T-cell (primary cell): ENCODE data around the gene ZNF710. TPM values are rescaled to one million over a fixed set of nuclear protein-coding genes. Genes with fewer than 3 reads are reported as not detected.
A peak's percentile ranks its signal among the peaks of the same experiment; 100 is the strongest.

Experiments used
- ATAC-seq, 4 experiments: fragments of 200-7000 bp in 3 of 4; fragments of 150-1000 bp in 1 of 4; cut with Tn5 transposase; replicated peaks in 1 of 4; 1 replicate in 3 of 4; 2 replicates in 1 of 4; pipeline ENCODE4 v1.10.0; 2021; ENCODE audit warnings: moderate library complexity in 3 of 4, mild to moderate bottlenecking in 2 of 4, moderate number of reproducible peaks in 1 of 4
- CTCF ChIA-PET, 2 donors: fragments of 300-600 bp; sonication (Branson Sonifier 250); formaldehyde crosslinking; loops; one replicate each; lab custom pipeline; 2022; ENCODE audit warnings: antibody characterized with exemption in 2 of 2; lab: Charles Lee
- POLR2A ChIA-PET, 2 donors: fragments of 300-600 bp; sonication (Branson Sonifier 250); formaldehyde crosslinking; loops; one replicate each; lab custom pipeline; 2022; ENCODE audit warnings: antibody characterized with exemption in 2 of 2; lab: Charles Lee
- DNase-seq, 35 experiments: peaks; one replicate each; pipeline versions ENCODE4 v3.0.0 to v3.0.0-alpha.2; 2013 to 2023
- H3K27ac ChIP-seq: one replicate; pipeline ENCODE4 v1.5.1; 2013; ENCODE audit warnings: low read length
- H3K27me3 ChIP-seq, 2 experiments: replicated peaks in 1 of 2; 1 replicate in 1 of 2; 2 replicates in 1 of 2; pipeline versions ENCODE4 v1.6.1 to v1.7.0; 2013; ENCODE audit warnings: low read length in 1 of 2, mixed read lengths in 1 of 2; ENCODE audit not compliant: control insufficient read depth in 2 of 2, insufficient read depth in 2 of 2; ENCODE audit errors: extremely low read depth in 1 of 2
- H3K36me3 ChIP-seq, 2 donors: 1 replicate in 1 of 2; 2 replicates in 1 of 2; pipeline versions ENCODE4 v1.6.1 to v1.7.0; 2013; ENCODE audit warnings: low read length in 1 of 2; ENCODE audit not compliant: control insufficient read depth in 2 of 2, insufficient read depth in 1 of 2; ENCODE audit errors: extremely low read depth in 1 of 2
- H3K4me1 ChIP-seq, 2 experiments: 1 replicate in 1 of 2; 2 replicates in 1 of 2; pipeline versions ENCODE4 v1.6.1 to v1.7.0; 2013; ENCODE audit warnings: low read length in 2 of 2, mixed read lengths in 1 of 2; ENCODE audit not compliant: insufficient read depth in 2 of 2, control insufficient read depth in 1 of 2; ENCODE audit errors: extremely low read depth in 1 of 2
- H3K4me3 ChIP-seq, 2 donors: 1 replicate in 1 of 2; 2 replicates in 1 of 2; pipeline versions ENCODE4 v1.5.1 to v1.7.0; 2013; ENCODE audit warnings: mild to moderate bottlenecking in 2 of 2, low read length in 1 of 2, moderate library complexity in 1 of 2; ENCODE audit not compliant: control insufficient read depth in 1 of 2; ENCODE audit errors: extremely low read depth in 1 of 2
- H3K9me3 ChIP-seq: 2 replicates; pipeline ENCODE4 v1.7.0; 2013
- H3K27ac Mint-ChIP-seq, 2 donors: one replicate each; pipeline ENCODE4 v1.8.0; 2020 to 2021; ENCODE audit warnings: mild to moderate bottlenecking in 2 of 2, mixed read lengths in 2 of 2
- H3K27me3 Mint-ChIP-seq, 2 donors: one replicate each; pipeline ENCODE4 v1.8.0; 2021 to 2022; ENCODE audit warnings: mixed read lengths in 2 of 2
- H3K36me3 Mint-ChIP-seq: one replicate; pipeline ENCODE4 v1.8.0; 2021; ENCODE audit warnings: mixed read lengths
- H3K4me1 Mint-ChIP-seq, 3 donors: one replicate each; pipeline ENCODE4 v1.8.0; 2020 to 2022; ENCODE audit warnings: mixed read lengths in 3 of 3, mild to moderate bottlenecking in 1 of 3
- H3K4me3 Mint-ChIP-seq, 3 donors: one replicate each; pipeline ENCODE4 v1.8.0; 2020 to 2022; ENCODE audit warnings: mild to moderate bottlenecking in 3 of 3, mixed read lengths in 3 of 3, moderate library complexity in 3 of 3
- H3K9me3 Mint-ChIP-seq, 3 donors: one replicate each; pipeline ENCODE4 v1.8.0; 2020 to 2022; ENCODE audit warnings: mixed read lengths in 3 of 3
- WGBS: methylation state at CpG from one replicate; pipeline ENCODE4 v1.1.5; 2013; ENCODE audit warnings: missing lambda C conversion rate; ENCODE audit not compliant: insufficient coverage; 5-methylcytosine and 5-hydroxymethylcytosine counted together
- total RNA-seq, 35 experiments: library from RNA in 6 of 35; stranded (reverse) in 6 of 35; fragments of 120-200 nt in 1 of 35; gene quantifications; one replicate each; pipeline versions ENCODE4 v1.2.1 to v1.2.4 and lab custom pipeline; 2013 to 2026

Gene ZNF710
- total RNA-seq, 5 donors from 2014 or later (not counting 1 experiment from before 2014, with no cell fraction given), result 11.8 to 21.2 (median 17.7) TPM

- H3K27me3 ChIP-seq, result no peaks in the 10 kb centered on the region
- ChIA-PET CTCF (no interaction called here), POLR2A (interaction anchor here in 1 of 2 donors (0.6 kb wide), 1 partner anchor 88 kb away, joined by 4 read pairs; no protein-coding TSS in a partner anchor)
- no peak overlapping the region for H3K4me3 ChIP-seq
- H3K27ac ChIP-seq, result no peak overlapping the region
- H3K4me1 ChIP-seq, result peaks cover 17 to 50% of the 10 kb centered on the region in 2 experiments
- no peak for ATAC-seq
- H3K36me3 ChIP-seq, result no peaks in the 10 kb centered on the region
- no peak for DNase-seq
- 100% methylated on average over 2 of the region's 8 CpGs for WGBS
- H3K27me3 Mint-ChIP-seq, result no peaks in the 10 kb centered on the region
- peaks cover 60 to 65% (median 65%) of the 10 kb centered on the region in 3 donors for H3K4me1 Mint-ChIP-seq
- no peaks in the 10 kb centered on the region for H3K9me3 ChIP-seq
- no peaks in the 10 kb centered on the region for H3K36me3 Mint-ChIP-seq
- no peak overlapping the region for H3K27ac Mint-ChIP-seq
- H3K9me3 Mint-ChIP-seq, result no peaks in the 10 kb centered on the region
- H3K4me3 Mint-ChIP-seq, result no peak overlapping the region
Observed at GRCh38 chr15:90011705-90012104, 10.6 kb downstream of the ZNF710 start.

- POLR2A ChIA-PET, result interaction anchor here in 1 of 2 donors (0.6 kb wide), 2 partner anchors 11 to 117 kb away, joined by 3 read pairs; no protein-coding TSS in a partner anchor
- Histone ChIP-seq H3K4me3 (peak overlapping the region; percentile 13 to 36), H3K27me3 (no peaks in the 10 kb centered on the region), H3K27ac (peak overlapping the region; percentile 34), H3K36me3 (no peaks in the 10 kb centered on the region), H3K9me3 (no peaks in the 10 kb centered on the region), H3K4me1 (peaks cover 14 to 47% of the 10 kb centered on the region in 2 experiments)
- CTCF ChIA-PET, result interaction anchor here (0.6 to 1.1 kb wide), 6 partner anchors 11 to 451 kb away, joined by 3 to 4 read pairs (median 4); partner anchors contain the start of gene SEMA4B (in 1 of the 2)
- peak overlapping the region; percentile 40 to 62 (median 60) for H3K4me3 Mint-ChIP-seq
- peak overlapping the region; percentile 59 to 69 for H3K27ac Mint-ChIP-seq
- H3K36me3 Mint-ChIP-seq, result no peaks in the 10 kb centered on the region
- peak; percentile 91 to 95 (median 95) for ATAC-seq
- no peaks in the 10 kb centered on the region for H3K9me3 Mint-ChIP-seq
- H3K4me1 Mint-ChIP-seq, result peaks cover 57 to 66% (median 66%) of the 10 kb centered on the region in 3 donors
- WGBS, result 0% methylated on average over 3 of the region's 6 CpGs
- peak in 7 of 35 experiments; percentile 29 to 76 (median 37) for DNase-seq
- no peaks in the 10 kb centered on the region for H3K27me3 Mint-ChIP-seq
Observed at GRCh38 chr15:90013503-90013937, 12.4 kb downstream of the ZNF710 start.

DNA sequence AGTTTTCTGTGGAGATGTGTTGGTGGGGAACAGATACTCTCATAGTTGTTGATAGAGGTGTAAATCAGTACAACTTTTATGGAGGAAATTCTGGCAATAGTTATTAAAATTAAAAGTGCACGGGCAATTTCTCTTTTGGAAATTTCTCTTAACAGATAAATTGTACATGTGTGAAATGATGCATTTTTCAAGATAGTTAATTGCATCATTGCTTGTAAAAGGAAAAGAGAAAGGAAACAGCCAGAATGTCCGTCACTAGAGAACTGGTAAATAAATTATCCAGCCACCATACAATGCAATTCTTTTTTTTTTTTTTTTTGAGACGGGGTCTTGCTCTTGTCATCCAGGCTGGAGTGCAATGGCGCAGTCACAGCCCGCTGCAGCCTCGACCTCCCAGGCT lies 14.2 kb downstream of the ZNF710 start:
- Histone ChIP-seq H3K4me1 (peaks cover 12 to 40% of the 10 kb centered on the region in 2 experiments), H3K27me3 (no peaks in the 10 kb centered on the region), H3K9me3 (no peaks in the 10 kb centered on the region), H3K36me3 (no peaks in the 10 kb centered on the region), H3K27ac (no peak overlapping the region), H3K4me3 (no peak overlapping the region)
- CTCF ChIA-PET, result interaction anchor here in 1 of 2 donors (0.8 kb wide), 1 partner anchor 34 kb away, joined by 4 read pairs; no protein-coding TSS in a partner anchor
- H3K36me3 Mint-ChIP-seq, result no peaks in the 10 kb centered on the region
- 95% methylated on average over 3 of the region's 6 CpGs for WGBS
- H3K27me3 Mint-ChIP-seq, result no peaks in the 10 kb centered on the region
- no peak overlapping the region for H3K4me3 Mint-ChIP-seq
- no peak overlapping the region for H3K27ac Mint-ChIP-seq
- H3K4me1 Mint-ChIP-seq, result peaks cover 47 to 58% (median 53%) of the 10 kb centered on the region in 3 donors
- H3K9me3 Mint-ChIP-seq, result no peaks in the 10 kb centered on the region
- ATAC-seq, result no peak
- DNase-seq, result no peak
- POLR2A ChIA-PET, result interaction anchor here in 1 of 2 donors (0.8 kb wide), 1 partner anchor 31 kb away, joined by 4 read pairs; no protein-coding TSS in a partner anchor

GRCh38 chr15:90015749-90016148 lies 14.6 kb downstream of the ZNF710 start:
- Mint-ChIP-seq H3K36me3 (no peaks in the 10 kb centered on the region), H3K4me1 (peaks cover 44 to 61% (median 54%) of the 10 kb centered on the region in 3 donors), H3K27ac (no peak overlapping the region), H3K9me3 (no peaks in the 10 kb centered on the region), H3K27me3 (no peaks in the 10 kb centered on the region), H3K4me3 (no peak overlapping the region)
- ChIA-PET POLR2A (interaction anchor here in 1 of 2 donors (0.8 kb wide), 1 partner anchor 30 kb away, joined by 4 read pairs; no protein-coding TSS in a partner anchor), CTCF (no interaction called here)
- Histone ChIP-seq H3K36me3 (no peaks in the 10 kb centered on the region), H3K9me3 (no peaks in the 10 kb centered on the region), H3K4me3 (no peak overlapping the region), H3K27me3 (no peaks in the 10 kb centered on the region), H3K27ac (no peak overlapping the region), H3K4me1 (peaks cover 12 to 41% of the 10 kb centered on the region in 2 experiments)
- DNase-seq (no peak), ATAC-seq (no peak)
- no CpG with 5 or more reads among the region's 8 CpGs for WGBS

GRCh38 chr15:90016721-90017120 lies 15.6 kb downstream of the ZNF710 start:
- Mint-ChIP-seq H3K36me3 (no peaks in the 10 kb centered on the region), H3K4me3 (no peak overlapping the region), H3K4me1 (peaks cover 50 to 62% (median 53%) of the 10 kb centered on the region in 3 donors), H3K9me3 (no peaks in the 10 kb centered on the region), H3K27me3 (no peaks in the 10 kb centered on the region), H3K27ac (peak overlapping the region in 1 of 2 donors; percentile 16)
- POLR2A ChIA-PET, result no interaction called here
- Histone ChIP-seq H3K9me3 (no peaks in the 10 kb centered on the region), H3K36me3 (no peaks in the 10 kb centered on the region), H3K27ac (no peak overlapping the region), H3K4me1 (peaks cover 12 to 41% of the 10 kb centered on the region in 2 experiments), H3K4me3 (no peak overlapping the region), H3K27me3 (no peaks in the 10 kb centered on the region)
- ATAC-seq (peak in 1 of 4 experiments; percentile 16), DNase-seq (peak in 1 of 35 experiments; percentile 18)
- CTCF ChIA-PET, result no interaction called here
- WGBS, result 17% methylated on average over 3 of the region's 4 CpGs

- Histone ChIP-seq H3K36me3 (no peaks in the 10 kb centered on the region), H3K27ac (no peak overlapping the region), H3K27me3 (no peaks in the 10 kb centered on the region), H3K4me3 (no peak overlapping the region), H3K4me1 (peaks cover 12 to 28% of the 10 kb centered on the region in 2 experiments), H3K9me3 (no peaks in the 10 kb centered on the region)
- DNase-seq (peak in 1 of 35 experiments; percentile 23), ATAC-seq (no peak)
- no peak overlapping the region for H3K27ac Mint-ChIP-seq
- 82% methylated on average over 10 of the region's 17 CpGs for WGBS
- ChIA-PET POLR2A (interaction anchor here in 1 of 2 donors (0.5 to 1.2 kb wide), 2 partner anchors 17 to 100 kb away, joined by 4 to 5 read pairs; no protein-coding TSS in a partner anchor), CTCF (interaction anchor here in 1 of 2 donors (0.8 kb wide), 1 partner anchor 49 kb away, joined by 3 read pairs; no protein-coding TSS in a partner anchor)
- peaks cover 40 to 58% (median 49%) of the 10 kb centered on the region in 3 donors for H3K4me1 Mint-ChIP-seq
- no peaks in the 10 kb centered on the region for H3K9me3 Mint-ChIP-seq
- H3K36me3 Mint-ChIP-seq, result no peaks in the 10 kb centered on the region
- H3K27me3 Mint-ChIP-seq, result no peaks in the 10 kb centered on the region
- no peak overlapping the region for H3K4me3 Mint-ChIP-seq
Observed at GRCh38 chr15:90018216-90018831, 17.2 kb downstream of the ZNF710 start.
